Epithelial cell of esophagus (primary cell): Measurements from ENCODE around the gene NDST4.
A peak's percentile ranks its signal among the peaks of the same experiment; 100 is the strongest.

Experiments used
- DNase-seq: peaks from one replicate; pipeline ENCODE4 v3.0.0; 2010; ENCODE audit warnings: low read depth
- H3K4me3 ChIP-seq: 2 replicates; pipeline ENCODE4 v1.5.1; 2011; ENCODE audit warnings: mild to moderate bottlenecking, low read length, control low read depth
- CTCF ChIP-seq: IDR thresholded peaks from 2 replicates; pipeline ENCODE4 v1.5.1; 2011; ENCODE audit warnings: low read depth, mild to moderate bottlenecking, low read length, control low read depth, inconsistent platforms; ENCODE audit not compliant: insufficient read depth; ENCODE audit errors: missing control alignments

NDST4 gene

GRCh38 chr4:115076691-115077090 lies 36.7 kb downstream of the NDST4 start:
- DNase-seq, result no peak
- TF ChIP-seq CTCF, result no peak
- no peak overlapping the region for H3K4me3 ChIP-seq

- no peak for DNase-seq
- TF ChIP-seq CTCF, result no peak
- no peak overlapping the region for H3K4me3 ChIP-seq
Measured at GRCh38 chr4:115058533-115058932, 54.9 kb downstream of the NDST4 start.

- H3K4me3 ChIP-seq, result no peak overlapping the region
- peak; percentile 56 for DNase-seq
- TF ChIP-seq CTCF, result peak; percentile 46
Measured at GRCh38 chr4:115054836-115055235, 58.6 kb downstream of the NDST4 start.

GRCh38 chr4:115053313-115053712 lies 60.1 kb downstream of the NDST4 start:
- DNase-seq, result no peak
- TF ChIP-seq CTCF, result no peak

GRCh38 chr4:115042496-115042895 lies 70.9 kb downstream of the NDST4 start:
- H3K4me3 ChIP-seq, result no peak overlapping the region
- peak; percentile 61 for TF ChIP-seq CTCF
- peak; percentile 20 for DNase-seq

More at GRCh38 chr4:115053313-115053712, 60.1 kb downstream of the NDST4 start:
- H3K4me3 ChIP-seq, result no peak overlapping the region

GRCh38 chr4:115030281-115030680 lies 83.1 kb downstream of the NDST4 start:
- TF ChIP-seq CTCF, result no peak
- no peak overlapping the region for H3K4me3 ChIP-seq
- no peak for DNase-seq

- no peak for DNase-seq
- TF ChIP-seq CTCF, result no peak
- H3K4me3 ChIP-seq, result no peak overlapping the region
Measured at GRCh38 chr4:115028682-115029410, 84.6 kb downstream of the NDST4 start.
